Bronchial epithelial cell (primary cell): ENCODE data around the gene GRK5. TPM values are rescaled to one million over a fixed set of nuclear protein-coding genes. Genes with fewer than 3 reads are reported as not detected.

Experiments
- DNase-seq: peaks from one replicate; pipeline ENCODE4 v3.0.0-alpha.2; 2010; ENCODE audit warnings: low read depth
- FAIRE-seq: peaks from 2 replicates; lab custom pipeline; 2011; peaks lifted over from hg19 to GRCh38; lab: Jason Lieb, UNC
- H3K27me3 ChIP-seq: 2 replicates; pipeline ENCODE4 v1.5.1; 2011; ENCODE audit warnings: low read length; ENCODE audit not compliant: control insufficient read depth, insufficient read depth
- H3K36me3 ChIP-seq: 2 replicates; pipeline ENCODE4 v1.5.1; 2011; ENCODE audit warnings: low read length; ENCODE audit not compliant: control insufficient read depth, insufficient read depth
- H3K4me3 ChIP-seq: 2 replicates; pipeline ENCODE4 v1.5.1; 2011; ENCODE audit warnings: mild to moderate bottlenecking, low read depth, low read length, control low read depth
- CTCF ChIP-seq: IDR thresholded peaks from 2 replicates; pipeline ENCODE4 v1.5.1; 2011; ENCODE audit warnings: mild to moderate bottlenecking, moderate library complexity, low read length, control low read depth, inconsistent platforms; ENCODE audit not compliant: insufficient read depth, severe bottlenecking
- total RNA-seq: library from RNA; depleted of rRNA; stranded (reverse); fragments of >200 nt; gene quantifications from 2 replicates; pipeline ENCODE4 v1.2.1, GENCODE V29; 2014

The GRK5 gene
- total RNA-seq, 1 donor from 2014 or later = 2.4 TPM

- no peak for FAIRE-seq
- no peak overlapping the region for H3K4me3 ChIP-seq
- H3K27me3 ChIP-seq = no peaks in the 10 kb centered on the region
- no peak for TF ChIP-seq CTCF
- H3K36me3 ChIP-seq = no peaks in the 10 kb centered on the region
- no peak for DNase-seq
These were observed 56.7 kb downstream of the GRK5 start for GRCh38 chr10:119263951-119264617.

- FAIRE-seq (no peak), DNase-seq (no peak)
- no peak overlapping the region for H3K4me3 ChIP-seq
- TF ChIP-seq CTCF = no peak
- H3K27me3 ChIP-seq = no peaks in the 10 kb centered on the region
- H3K36me3 ChIP-seq = no peaks in the 10 kb centered on the region
These were observed 58.3 kb downstream of the GRK5 start for GRCh38 chr10:119265691-119266090.

GRCh38 chr10:119267384-119267783, 60.0 kb downstream of the GRK5 start:
- Histone ChIP-seq H3K4me3 (no peak overlapping the region), H3K27me3 (no peaks in the 10 kb centered on the region), H3K36me3 (no peaks in the 10 kb centered on the region)
- DNase-seq = no peak
- no peak for TF ChIP-seq CTCF
- no peak for FAIRE-seq

GRCh38 chr10:119268428-119268827, 61.1 kb downstream of the GRK5 start:
- no peak for DNase-seq
- H3K4me3 ChIP-seq = no peak overlapping the region
- no peak for TF ChIP-seq CTCF
- no peaks in the 10 kb centered on the region for H3K36me3 ChIP-seq
- H3K27me3 ChIP-seq = no peaks in the 10 kb centered on the region
- no peak for FAIRE-seq

GRCh38 chr10:119268871-119269506, 61.6 kb downstream of the GRK5 start:
- TF ChIP-seq CTCF = no peak
- no peak for DNase-seq
- H3K27me3 ChIP-seq = no peaks in the 10 kb centered on the region
- H3K36me3 ChIP-seq = no peaks in the 10 kb centered on the region
- FAIRE-seq = no peak
- H3K4me3 ChIP-seq = no peak overlapping the region

- Histone ChIP-seq H3K27me3 (no peaks in the 10 kb centered on the region), H3K4me3 (no peak overlapping the region), H3K36me3 (no peaks in the 10 kb centered on the region)
- FAIRE-seq (no peak), DNase-seq (no peak)
- no peak for TF ChIP-seq CTCF
These were observed 62.4 kb downstream of the GRK5 start for GRCh38 chr10:119269737-119270136.
